ENCODE measurements around the gene GEMIN7. TPM values are rescaled to one million over a fixed set of nuclear protein-coding genes. Genes with fewer than 3 reads are reported as not detected.

Gene GEMIN7
- total RNA-seq, 1 experiment from 2014 or later: 29.6 TPM

GRCh38 chr19:45137179-45137761, 58.2 kb downstream of the GEMIN7 start:
- H3K27ac ChIP-seq: no peak overlapping the region
- no peaks in the 10 kb centered on the region for H3K9me3 ChIP-seq (ENCODE audit: insufficient read depth, low read depth)
- no peaks in the 10 kb centered on the region for H3K27me3 ChIP-seq (ENCODE audit: insufficient read depth, low read depth)
- no peaks in the 10 kb centered on the region for H3K9me2 ChIP-seq (ENCODE audit: insufficient read depth)
- no TSS peak for BruUV-seq (replicated peaks)
- no peak overlapping the region for H3K4me3 ChIP-seq
- peaks cover 18% of the 10 kb centered on the region for H3K79me2 ChIP-seq (ENCODE audit: low read depth)
- H3K36me3 ChIP-seq (ENCODE audit: low read depth): no peaks in the 10 kb centered on the region
- H4K20me1 ChIP-seq (ENCODE audit: insufficient read depth): peaks cover 45% of the 10 kb centered on the region
- no peaks in the 10 kb centered on the region for H3K4me1 ChIP-seq (replicated peaks; ENCODE audit: insufficient read depth)
- ChIA-PET POLR2A (ENCODE audit: unreplicated experiment) (interaction anchor here (0.6 to 0.7 kb wide), 2 partner anchors 28 to 185 kb away, joined by 9 to 29 read pairs; no protein-coding TSS in a partner anchor), CTCF (interaction anchor here (0.7 kb wide), 1 partner anchor 12 kb away, joined by 4 read pairs; no protein-coding TSS in a partner anchor)
- intact Hi-C loops (cut with micrococcal nuclease; ENCODE audit: unreplicated experiment): no loop called here
- H3F3A ChIP-seq (ENCODE audit: insufficient read depth, low read depth): no peaks in the 10 kb centered on the region
- TF ChIP-seq CTCF (conservative IDR thresholded peaks at IDR 0.05) (no peak), EZH2 (IDR thresholded peaks at IDR 0.05; ENCODE audit: low read depth) (no peak)
- H3K4me2 ChIP-seq: no peak overlapping the region
- H2AFZ ChIP-seq: no peak overlapping the region
- DNase-seq: no peak

GRCh38 chr19:45138303-45138751, 59.3 kb downstream of the GEMIN7 start:
- ChIA-PET POLR2A (ENCODE audit: unreplicated experiment) (no interaction called here), CTCF (no interaction called here)
- Histone ChIP-seq H3K4me1 (replicated peaks; ENCODE audit: insufficient read depth) (no peaks in the 10 kb centered on the region), H3K4me2 (no peak overlapping the region), H3K9me3 (ENCODE audit: insufficient read depth, low read depth) (no peaks in the 10 kb centered on the region), H3K79me2 (ENCODE audit: low read depth) (peaks cover 11% of the 10 kb centered on the region; the same call in 1 of the 2 replicates), H4K20me1 (ENCODE audit: insufficient read depth) (peaks cover 45% of the 10 kb centered on the region), H3K4me3 (no peak overlapping the region), H3K9me2 (ENCODE audit: insufficient read depth) (no peaks in the 10 kb centered on the region), H2AFZ (no peak overlapping the region), H3K36me3 (ENCODE audit: low read depth) (no peaks in the 10 kb centered on the region), H3F3A (ENCODE audit: insufficient read depth, low read depth) (no peaks in the 10 kb centered on the region), H3K27me3 (ENCODE audit: insufficient read depth, low read depth) (no peaks in the 10 kb centered on the region), H3K27ac (no peak overlapping the region)
- DNase-seq: no peak
- no TSS peak for BruUV-seq (replicated peaks)
- intact Hi-C loops (cut with micrococcal nuclease; ENCODE audit: unreplicated experiment): no loop called here
- TF ChIP-seq EZH2 (IDR thresholded peaks at IDR 0.05; ENCODE audit: low read depth): no peak
- no peak for TF ChIP-seq CTCF (conservative IDR thresholded peaks at IDR 0.05)

GRCh38 chr19:45139286-45140143, 60.5 kb downstream of the GEMIN7 start:
- Histone ChIP-seq H3K27ac (no peak overlapping the region), H3K4me2 (no peak overlapping the region), H3K4me3 (no peak overlapping the region), H3K79me2 (ENCODE audit: low read depth) (peaks cover 10% of the 10 kb centered on the region; the same call in 1 of the 2 replicates), H4K20me1 (ENCODE audit: insufficient read depth) (peaks cover 47% of the 10 kb centered on the region), H3K9me3 (ENCODE audit: insufficient read depth, low read depth) (no peaks in the 10 kb centered on the region), H3K4me1 (replicated peaks; ENCODE audit: insufficient read depth) (no peaks in the 10 kb centered on the region), H3K27me3 (ENCODE audit: insufficient read depth, low read depth) (no peaks in the 10 kb centered on the region), H3K9me2 (ENCODE audit: insufficient read depth) (no peaks in the 10 kb centered on the region), H2AFZ (no peak overlapping the region), H3F3A (ENCODE audit: insufficient read depth, low read depth) (no peaks in the 10 kb centered on the region; the same call in 1 of the 2 replicates), H3K36me3 (ENCODE audit: low read depth) (no peaks in the 10 kb centered on the region)
- DNase-seq: no peak
- TF ChIP-seq CTCF (conservative IDR thresholded peaks at IDR 0.05): no peak
- TF ChIP-seq EZH2 (IDR thresholded peaks at IDR 0.05; ENCODE audit: low read depth): no peak
- intact Hi-C loops (cut with micrococcal nuclease; ENCODE audit: unreplicated experiment): no loop called here
- CTCF ChIA-PET: no interaction called here
- no TSS peak for BruUV-seq (replicated peaks)
- POLR2A ChIA-PET (ENCODE audit: unreplicated experiment): no interaction called here
